ENCODE results near the gene CX3CR1. TPM values are rescaled to one million over a fixed set of nuclear protein-coding genes. Genes with fewer than 3 reads are reported as not detected.

Gene CX3CR1
- total and polyA plus RNA-seq, 7 donors, result 0.10 to 0.68 (median 0.28) TPM; not detected in 2

- intact Hi-C loops (cut with DNase I), result no loop called here
- TF ChIP-seq POLR2AphosphoS5 (IDR thresholded peaks at IDR 0.05) (no peak), CTCF (IDR thresholded peaks at IDR 0.05) (no peak), EP300 (IDR thresholded peaks at IDR 0.05) (no peak), POLR2A (IDR thresholded peaks at IDR 0.05) (no peak)
- no peaks in the 10 kb centered on the region for H3K4me1 ChIP-seq
- H3K27ac ChIP-seq, result no peak overlapping the region
- no peaks in the 10 kb centered on the region for H3K36me3 ChIP-seq
- H3K27me3 ChIP-seq, result no peaks in the 10 kb centered on the region
- no peak overlapping the region for H3K4me3 ChIP-seq
- H3K9me3 ChIP-seq, result no peaks in the 10 kb centered on the region
- 79 to 85% methylated on average over 6 of the region's 6 CpGs for WGBS, 2 donors
- DNase-seq, result no peak
These were observed 2.2 kb upstream of the CX3CR1 start for GRCh38 chr3:39282057-39282456.

- intact Hi-C loops (cut with DNase I), result no loop called here
- no peaks in the 10 kb centered on the region for H3K9me3 ChIP-seq
- no peaks in the 10 kb centered on the region for H3K4me1 ChIP-seq
- no peak overlapping the region for H3K4me3 ChIP-seq
- H3K27ac ChIP-seq, result no peak overlapping the region
- H3K27me3 ChIP-seq, result no peaks in the 10 kb centered on the region
- TF ChIP-seq POLR2AphosphoS5 (IDR thresholded peaks at IDR 0.05), result no peak
- TF ChIP-seq CTCF (IDR thresholded peaks at IDR 0.05), result no peak
- no peak for TF ChIP-seq POLR2A (IDR thresholded peaks at IDR 0.05)
- no peak for TF ChIP-seq EP300 (IDR thresholded peaks at IDR 0.05)
- 67 to 83% methylated on average over 9 of the region's 9 CpGs for WGBS, 2 donors
- H3K36me3 ChIP-seq, result no peaks in the 10 kb centered on the region
- DNase-seq, result no peak
These were observed 1.7 kb upstream of the CX3CR1 start for GRCh38 chr3:39281533-39281932.

- no peaks in the 10 kb centered on the region for H3K4me1 ChIP-seq
- no peaks in the 10 kb centered on the region for H3K36me3 ChIP-seq
- no peaks in the 10 kb centered on the region for H3K9me3 ChIP-seq
- DNase-seq, result no peak
- no peak overlapping the region for H3K4me3 ChIP-seq
- H3K27me3 ChIP-seq, result no peaks in the 10 kb centered on the region
- no peak overlapping the region for H3K27ac ChIP-seq
- WGBS, 2 donors, result 97% methylated on average over 5 of the region's 5 CpGs
- intact Hi-C loops (cut with DNase I), result no loop called here
- TF ChIP-seq POLR2A (IDR thresholded peaks at IDR 0.05) (no peak), CTCF (IDR thresholded peaks at IDR 0.05) (no peak), EP300 (IDR thresholded peaks at IDR 0.05) (no peak), POLR2AphosphoS5 (IDR thresholded peaks at IDR 0.05) (no peak)
These were observed 735 bp upstream of the CX3CR1 start for GRCh38 chr3:39280571-39280970.

- intact Hi-C loops (cut with DNase I), result no loop called here
- no peaks in the 10 kb centered on the region for H3K9me3 ChIP-seq
- H3K4me1 ChIP-seq, result peaks cover 0 to 7% (median 3%) of the 10 kb centered on the region in 4 donors
- WGBS, 2 donors, result 63 to 71% methylated on average over 1 of the region's 1 CpG
- no peak for DNase-seq
- no peak overlapping the region for H3K4me3 ChIP-seq
- H3K27ac ChIP-seq, result no peak overlapping the region
- no peaks in the 10 kb centered on the region for H3K27me3 ChIP-seq
- TF ChIP-seq POLR2AphosphoS5 (IDR thresholded peaks at IDR 0.05), result no peak
- no peak for TF ChIP-seq CTCF (IDR thresholded peaks at IDR 0.05)
- TF ChIP-seq POLR2A (IDR thresholded peaks at IDR 0.05), result no peak
- TF ChIP-seq EP300 (IDR thresholded peaks at IDR 0.05), result no peak
- H3K36me3 ChIP-seq, result no peaks in the 10 kb centered on the region
These were observed 1.3 kb downstream of the CX3CR1 start for GRCh38 chr3:39278616-39278935.

- Histone ChIP-seq H3K9me3 (no peaks in the 10 kb centered on the region), H3K27ac (no peak overlapping the region), H3K36me3 (no peaks in the 10 kb centered on the region), H3K4me1 (peaks cover 0 to 7% (median 3%) of the 10 kb centered on the region in 4 donors), H3K4me3 (no peak overlapping the region), H3K27me3 (no peaks in the 10 kb centered on the region)
- no peak for DNase-seq
- TF ChIP-seq POLR2AphosphoS5 (IDR thresholded peaks at IDR 0.05), result no peak
- TF ChIP-seq CTCF (IDR thresholded peaks at IDR 0.05), result no peak
- no peak for TF ChIP-seq POLR2A (IDR thresholded peaks at IDR 0.05)
- TF ChIP-seq EP300 (IDR thresholded peaks at IDR 0.05), result no peak
- intact Hi-C loops (cut with DNase I), result no loop called here
- 61 to 69% methylated on average over 5 of the region's 5 CpGs for WGBS, 2 donors
These were observed 1.8 kb downstream of the CX3CR1 start for GRCh38 chr3:39277893-39278615.
